ENCODE measurements around the gene DPM1. TPM values are rescaled to one million over a fixed set of nuclear protein-coding genes. Genes with fewer than 3 reads are reported as not detected.
"Not testable (repeated sequence)": the region's sequence is repeated elsewhere in the genome, so short reads cannot be mapped to it uniquely, and the experiment has no call there.

Gene DPM1
- total and polyA plus RNA-seq, 2 experiments from 2014 or later, result 76.2 to 89.8 TPM

DNA sequence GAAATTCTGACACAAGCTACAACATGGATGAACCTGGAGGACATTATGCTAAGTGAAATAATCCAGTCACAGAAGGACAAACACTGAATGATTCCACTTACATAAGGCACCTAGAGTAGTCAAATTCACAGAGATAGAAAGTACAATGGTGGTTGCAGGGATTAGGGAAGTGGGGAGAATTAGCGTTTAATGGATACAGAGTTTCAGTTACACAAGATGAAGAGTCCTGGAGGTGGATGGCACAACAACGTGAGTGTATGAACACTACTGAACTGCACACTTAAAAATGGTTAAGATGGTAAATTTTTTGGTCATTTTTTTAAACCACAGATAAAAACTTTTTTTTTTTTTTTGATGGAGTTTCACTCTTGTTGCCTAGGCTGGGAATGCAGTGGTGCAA is 25.0 kb upstream of the DPM1 start:
- H3K4me1 ChIP-seq (ENCODE audit: low read depth), result no peaks in the 10 kb centered on the region
- no peak overlapping the region for H3K4me3 ChIP-seq
- no peak overlapping the region for H3K27ac ChIP-seq
- H3K9me3 ChIP-seq (ENCODE audit: low read depth), result no peaks in the 10 kb centered on the region
- TF ChIP-seq CTCF (IDR thresholded peaks at IDR 0.05; ENCODE audit: low read depth, low read length), result no peak
- H3K36me3 ChIP-seq, result no peaks in the 10 kb centered on the region
- H3K27me3 ChIP-seq, result peaks cover 6% of the 10 kb centered on the region
- no peak for DNase-seq (ENCODE audit: low read depth in 1 of 2, low spot score in 1 of 2)

- no peak for TF ChIP-seq CTCF (IDR thresholded peaks at IDR 0.05; ENCODE audit: low read depth, low read length)
- Histone ChIP-seq H3K4me1 (ENCODE audit: low read depth) (no peaks in the 10 kb centered on the region), H3K27me3 (peaks cover 6% of the 10 kb centered on the region), H3K9me3 (ENCODE audit: low read depth) (no peaks in the 10 kb centered on the region), H3K27ac (no peak overlapping the region), H3K4me3 (no peak overlapping the region), H3K36me3 (no peaks in the 10 kb centered on the region)
- DNase-seq (ENCODE audit: low read depth in 1 of 2, low spot score in 1 of 2), result peak in 1 of 2 donors; percentile 40
Measured at GRCh38 chr20:50982363-50982762, 24.0 kb upstream of the DPM1 start.

DNA sequence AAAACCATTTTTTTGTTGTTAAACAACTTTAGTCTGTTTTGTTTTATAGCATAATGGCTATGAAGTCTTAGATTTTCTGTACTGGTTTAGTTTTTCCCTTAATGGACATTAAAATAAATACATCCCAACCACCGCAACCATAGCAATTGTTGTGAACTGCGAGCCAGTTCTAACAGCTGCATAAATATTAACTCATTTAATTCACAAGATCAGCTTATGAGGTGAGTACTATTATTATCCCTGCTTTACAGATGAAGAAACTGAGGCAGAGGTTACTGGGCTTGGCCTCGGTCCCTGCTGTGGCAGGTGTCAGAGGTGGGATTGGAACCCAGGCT is 23.3 kb upstream of the DPM1 start:
- peaks cover 6% of the 10 kb centered on the region for H3K27me3 ChIP-seq
- H3K27ac ChIP-seq, result no peak overlapping the region
- DNase-seq (ENCODE audit: low read depth in 1 of 2, low spot score in 1 of 2), result no peak
- H3K9me3 ChIP-seq (ENCODE audit: low read depth), result no peaks in the 10 kb centered on the region
- H3K4me3 ChIP-seq, result no peak overlapping the region
- no peaks in the 10 kb centered on the region for H3K4me1 ChIP-seq (ENCODE audit: low read depth)
- no peaks in the 10 kb centered on the region for H3K36me3 ChIP-seq
- no peak for TF ChIP-seq CTCF (IDR thresholded peaks at IDR 0.05; ENCODE audit: low read depth, low read length)

GRCh38 chr20:50980851-50981713 is 22.8 kb upstream of the DPM1 start:
- Histone ChIP-seq H3K36me3 (no peaks in the 10 kb centered on the region), H3K27me3 (peaks cover 6% of the 10 kb centered on the region), H3K27ac (no peak overlapping the region), H3K9me3 (ENCODE audit: low read depth) (no peaks in the 10 kb centered on the region), H3K4me1 (ENCODE audit: low read depth) (no peaks in the 10 kb centered on the region), H3K4me3 (no peak overlapping the region)
- DNase-seq (ENCODE audit: low read depth in 1 of 2, low spot score in 1 of 2), result peak; percentile 75 to 86
- peak; percentile 81 for TF ChIP-seq CTCF (IDR thresholded peaks at IDR 0.05; ENCODE audit: low read depth, low read length)

DNA sequence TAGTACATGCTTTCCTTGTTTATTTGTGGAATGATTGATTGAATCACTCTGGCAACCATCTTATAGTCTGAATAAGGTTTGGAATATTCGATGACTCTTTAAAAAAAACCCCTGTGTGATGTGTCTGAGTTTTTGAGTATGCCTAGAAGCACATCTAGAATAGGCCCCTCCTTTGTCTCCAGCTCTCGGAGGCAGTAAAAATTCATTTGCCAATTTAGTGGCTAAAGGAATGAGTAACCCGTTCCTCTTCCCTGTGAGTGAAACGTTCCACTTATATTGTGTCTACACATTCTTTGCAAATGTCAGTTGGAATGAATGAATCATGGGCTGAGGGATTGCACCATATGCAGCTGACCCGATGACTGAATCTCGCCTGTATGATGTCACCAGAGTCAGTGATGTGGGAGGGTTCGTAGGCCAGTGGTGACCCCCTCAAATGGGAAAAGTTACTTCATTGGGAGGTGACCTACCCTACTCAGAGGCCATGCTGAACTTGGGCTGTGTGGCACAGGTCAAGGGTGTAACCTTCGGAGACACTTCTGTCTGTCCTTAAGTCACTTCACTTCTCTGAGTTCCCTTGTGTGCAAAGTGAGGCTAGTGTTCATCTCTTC is 21.8 kb upstream of the DPM1 start:
- no peak for TF ChIP-seq CTCF (IDR thresholded peaks at IDR 0.05; ENCODE audit: low read depth, low read length)
- DNase-seq (ENCODE audit: low read depth in 1 of 2, low spot score in 1 of 2), result peak in 1 of 2 donors; percentile 97
- H3K9me3 ChIP-seq (ENCODE audit: low read depth), result no peaks in the 10 kb centered on the region
- peaks cover 6% of the 10 kb centered on the region for H3K27me3 ChIP-seq
- no peaks in the 10 kb centered on the region for H3K36me3 ChIP-seq
- H3K4me1 ChIP-seq (ENCODE audit: low read depth), result no peaks in the 10 kb centered on the region
- H3K27ac ChIP-seq, result no peak overlapping the region
- H3K4me3 ChIP-seq, result no peak overlapping the region

- not testable (repeated sequence) for H3K36me3 ChIP-seq; H3K27me3 ChIP-seq; H3K9me3 ChIP-seq (ENCODE audit: low read depth); H3K4me3 ChIP-seq; DNase-seq (ENCODE audit: low read depth in 1 of 2, low spot score in 1 of 2); H3K4me1 ChIP-seq (ENCODE audit: low read depth); H3K27ac ChIP-seq
Measured at GRCh38 chr20:50978533-50978932, 20.2 kb upstream of the DPM1 start.

Measured in cardiac muscle cell (in vitro differentiated cells and primary cell).